Progenitor cell of endocrine pancreas (in vitro differentiated cells): ENCODE measurements around the gene TEX2. TPM values are rescaled to one million over a fixed set of nuclear protein-coding genes. Genes with fewer than 3 reads are reported as not detected.

Source experiments
- DNase-seq: peaks from one replicate; pipeline ENCODE4 v3.0.0; 2021; ENCODE audit warnings: low spot score; ENCODE audit not compliant: unreplicated experiment
- H3K27ac Mint-ChIP-seq: 2 replicates; pipeline ENCODE4 v1.8.0; 2021; ENCODE audit warnings: mild to moderate bottlenecking, moderate library complexity, mixed read lengths
- H3K27me3 Mint-ChIP-seq: 2 replicates; pipeline ENCODE4 v1.8.0; 2021; ENCODE audit warnings: mixed read lengths
- H3K36me3 Mint-ChIP-seq: 2 replicates; pipeline ENCODE4 v1.8.0; 2022; ENCODE audit warnings: mixed read lengths; ENCODE audit not compliant: insufficient read depth
- H3K4me1 Mint-ChIP-seq: 2 replicates; pipeline ENCODE4 v1.8.0; 2021; ENCODE audit warnings: low read depth, mixed read lengths
- H3K4me3 Mint-ChIP-seq: 2 replicates; pipeline ENCODE4 v1.8.0; 2021; ENCODE audit warnings: low read depth, mild to moderate bottlenecking, moderate library complexity, mixed read lengths
- H3K9me3 Mint-ChIP-seq: 2 replicates; pipeline ENCODE4 v1.8.0; 2021; ENCODE audit warnings: low read depth, mixed read lengths
- CTCF ChIP-seq: fragments of 200-600 bp; sonication (generic); IDR thresholded peaks from one replicate; pipeline ENCODE4 v1.5.0; 2021; ENCODE audit warnings: antibody characterized with exemption, mild to moderate bottlenecking; ENCODE audit not compliant: unreplicated experiment
- total RNA-seq: library from RNA; stranded (reverse); gene quantifications from 2 replicates; pipeline ENCODE4 v1.2.1, GENCODE V29; 2021

TEX2 gene
- total RNA-seq, 1 donor from 2014 or later = 30.2 TPM

- TF ChIP-seq CTCF = no peak
- Mint-ChIP-seq H3K4me1 (peaks cover 25% of the 10 kb centered on the region), H3K27me3 (no peaks in the 10 kb centered on the region), H3K9me3 (no peaks in the 10 kb centered on the region), H3K4me3 (no peak overlapping the region), H3K36me3 (no peaks in the 10 kb centered on the region), H3K27ac (no peak overlapping the region)
- no peak for DNase-seq
Measured at GRCh38 chr17:64300699-64300965, 37.6 kb upstream of the TEX2 start.

GRCh38 chr17:64297467-64298088, 34.5 kb upstream of the TEX2 start:
- Mint-ChIP-seq H3K4me3 (no peak overlapping the region), H3K27ac (no peak overlapping the region), H3K4me1 (peaks cover 17% of the 10 kb centered on the region), H3K36me3 (no peaks in the 10 kb centered on the region), H3K27me3 (no peaks in the 10 kb centered on the region), H3K9me3 (no peaks in the 10 kb centered on the region)
- no peak for TF ChIP-seq CTCF
- no peak for DNase-seq

GRCh38 chr17:64296246-64296645, 33.2 kb upstream of the TEX2 start:
- Mint-ChIP-seq H3K4me1 (peaks cover 10% of the 10 kb centered on the region), H3K36me3 (no peaks in the 10 kb centered on the region), H3K27me3 (no peaks in the 10 kb centered on the region), H3K27ac (no peak overlapping the region), H3K9me3 (peaks cover 3% of the 10 kb centered on the region), H3K4me3 (no peak overlapping the region)
- DNase-seq = no peak
- TF ChIP-seq CTCF = no peak

GRCh38 chr17:64295146-64295545, 32.1 kb upstream of the TEX2 start:
- no peak for DNase-seq
- Mint-ChIP-seq H3K4me3 (no peak overlapping the region), H3K9me3 (peaks cover 8% of the 10 kb centered on the region), H3K27me3 (no peaks in the 10 kb centered on the region), H3K4me1 (peaks cover 3% of the 10 kb centered on the region), H3K27ac (no peak overlapping the region), H3K36me3 (no peaks in the 10 kb centered on the region)
- TF ChIP-seq CTCF = no peak

- Mint-ChIP-seq H3K4me1 (no peaks in the 10 kb centered on the region), H3K9me3 (peaks cover 8% of the 10 kb centered on the region), H3K4me3 (no peak overlapping the region), H3K27ac (no peak overlapping the region), H3K27me3 (no peaks in the 10 kb centered on the region), H3K36me3 (no peaks in the 10 kb centered on the region)
- TF ChIP-seq CTCF = peak; percentile 50
- DNase-seq = no peak
Measured at GRCh38 chr17:64291268-64291851, 28.3 kb upstream of the TEX2 start.
